OCI-LY7 (cell line): ENCODE data around the gene AOX1. TPM values are rescaled to one million over a fixed set of nuclear protein-coding genes. Genes with fewer than 3 reads are reported as not detected.

Experiments used
- BruUV-seq: library from RNA; stranded (reverse); fragments of 400-500 nt; replicated peaks from 2 replicates; lab custom pipeline; 2021; lab: Mats Ljungman, UMichigan
- CTCF ChIA-PET: fragments of 300-600 bp; sonication (Branson Sonifier 250); formaldehyde crosslinking; loops from one replicate; lab custom pipeline; 2022; ENCODE audit warnings: antibody characterized with exemption; ENCODE audit not compliant: unreplicated experiment; lab: Charles Lee
- POLR2A ChIA-PET: fragments of 300-600 bp; sonication (Branson Sonifier 250); formaldehyde crosslinking; loops from one replicate; lab custom pipeline; 2022; ENCODE audit warnings: antibody characterized with exemption; lab: Charles Lee
- DNase-seq: peaks from one replicate; pipeline ENCODE4 v3.0.0-alpha.2; 2015; ENCODE audit warnings: low spot score
- H2AFZ ChIP-seq: fragments of 200-600 bp; sonication (generic), shearing (Covaris generic); 2 replicates; pipeline ENCODE4 v1.6.1; 2014; ENCODE audit warnings: mild to moderate bottlenecking, antibody characterized with exemption, low read length, moderate library complexity
- H3K27ac ChIP-seq: fragments of 200-600 bp; sonication (generic); 2 replicates; pipeline ENCODE4 v1.5.1; 2014; ENCODE audit warnings: mixed run types, low read depth, mild to moderate bottlenecking, moderate library complexity, low read length, inconsistent platforms; ENCODE audit not compliant: poor library complexity, severe bottlenecking
- H3K36me3 ChIP-seq: fragments of 200-600 bp; sonication (generic); 2 replicates; pipeline ENCODE4 v1.6.1; 2014; ENCODE audit warnings: mild to moderate bottlenecking, antibody characterized with exemption, low read length, moderate library complexity, mixed read lengths; ENCODE audit not compliant: insufficient read depth
- H3K4me1 ChIP-seq: fragments of 200-600 bp; sonication (generic); 2 replicates; pipeline ENCODE4 v1.5.1; 2014; ENCODE audit warnings: mild to moderate bottlenecking, low read length; ENCODE audit not compliant: insufficient read depth, poor library complexity, severe bottlenecking
- H3K4me2 ChIP-seq: fragments of 200-600 bp; sonication (generic); 2 replicates; pipeline ENCODE4 v1.6.1; 2014; ENCODE audit warnings: mild to moderate bottlenecking, low read length
- H3K4me3 ChIP-seq: fragments of 200-600 bp; sonication (generic); 2 replicates; pipeline ENCODE4 v1.5.1; 2014; ENCODE audit warnings: mild to moderate bottlenecking, low read depth, low read length; ENCODE audit not compliant: poor library complexity, severe bottlenecking
- H3K79me2 ChIP-seq: fragments of 200-600 bp; sonication (generic); 2 replicates; pipeline ENCODE4 v1.6.1; 2016; ENCODE audit warnings: low read depth, mild to moderate bottlenecking, low read length, moderate library complexity, mixed read lengths; ENCODE audit not compliant: insufficient read depth
- H3K9me2 ChIP-seq: fragments of 200-600 bp; sonication (generic); 2 replicates; pipeline ENCODE4 v1.6.1; 2016; ENCODE audit warnings: mild to moderate bottlenecking, low read length, mixed read lengths; ENCODE audit not compliant: insufficient read depth
- H3K9me3 ChIP-seq: fragments of 200-600 bp; sonication (generic); 2 replicates; pipeline ENCODE4 v1.6.1; 2014; ENCODE audit warnings: mild to moderate bottlenecking, mixed run types, low read length, mixed read lengths
- H4K20me1 ChIP-seq: fragments of 200-600 bp; sonication (generic); 2 replicates; pipeline ENCODE4 v1.6.1; 2014; ENCODE audit warnings: mild to moderate bottlenecking, antibody characterized with exemption, low read length, moderate library complexity, mixed read lengths; ENCODE audit not compliant: insufficient read depth
- CTCF ChIP-seq: fragments of 200-600 bp; sonication (generic); conservative IDR thresholded peaks from 2 replicates; pipeline ENCODE4 v1.5.1; 2014; ENCODE audit warnings: mild to moderate bottlenecking, antibody characterized with exemption, low read length, moderate library complexity, mixed read lengths
- EZH2phosphoT487 ChIP-seq: fragments of 200-600 bp; sonication (generic); IDR thresholded peaks from 2 replicates; pipeline ENCODE4 v1.6.1; 2018; ENCODE audit warnings: low read depth, borderline replicate concordance, mild to moderate bottlenecking, mixed run types, antibody characterized with exemption, low read length, moderate library complexity, mixed read lengths
- intact Hi-C: fragments of 100-400 bp; cut with micrococcal nuclease; formaldehyde crosslinking; loops from one replicate; pipeline ENCODE4 v1.10.0; 2022; ENCODE audit not compliant: unreplicated experiment
- total RNA-seq, 2 experiments: library from RNA; depleted of rRNA in 1 of 2; stranded (reverse); fragments of >200 nt in 1 of 2; shearing (Covaris generic) in 1 of 2; gene quantifications; 2 replicates each; pipeline ENCODE4 v1.2.3, GENCODE V29; 2014 to 2022

AOX1 gene
- total RNA-seq, 2 experiments from 2014 or later = 0.06 TPM; not detected in 1

GRCh38 chr2:200705305-200706041 lies 119.7 kb downstream of the AOX1 start:
- intact Hi-C loops = loop anchor here (10.0 kb wide), 1 partner anchor 401 kb away; the partner anchor contains the start of gene SPATS2L

GRCh38 chr2:200708943-200709342 lies 123.1 kb downstream of the AOX1 start:
- no TSS peak for BruUV-seq
- Histone ChIP-seq H3K4me3 (no peak overlapping the region), H3K4me1 (peaks cover 32% of the 10 kb centered on the region), H3K79me2 (no peaks in the 10 kb centered on the region), H3K36me3 (no peaks in the 10 kb centered on the region), H4K20me1 (no peaks in the 10 kb centered on the region), H3K9me2 (no peaks in the 10 kb centered on the region), H3K4me2 (no peak overlapping the region), H3K9me3 (no peaks in the 10 kb centered on the region), H2AFZ (no peak overlapping the region), H3K27ac (no peak overlapping the region)
- no peak for DNase-seq
- intact Hi-C loops = loop anchor here (10.0 kb wide), 1 partner anchor 404 kb away; the partner anchor contains the start of gene SPATS2L
- no peak for TF ChIP-seq CTCF
- no peak for TF ChIP-seq EZH2phosphoT487
- CTCF ChIA-PET = no interaction called here
- POLR2A ChIA-PET = no interaction called here

More at GRCh38 chr2:200705305-200706041, 119.7 kb downstream of the AOX1 start:
- DNase-seq = peak; percentile 45
- H3K4me1 ChIP-seq = peaks cover 30% of the 10 kb centered on the region
- H4K20me1 ChIP-seq = no peaks in the 10 kb centered on the region
- peak; percentile 67 for TF ChIP-seq CTCF
- TF ChIP-seq EZH2phosphoT487 = no peak
- ChIA-PET POLR2A (interaction anchor here (1.1 to 1.4 kb wide), 3 partner anchors 30 to 222 kb away, joined by 3 to 5 read pairs (median 3); no protein-coding TSS in a partner anchor), CTCF (interaction anchor here (0.7 kb wide), 1 partner anchor 222 kb away, joined by 3 read pairs; no protein-coding TSS in a partner anchor)
- H3K79me2 ChIP-seq = no peaks in the 10 kb centered on the region
- H3K36me3 ChIP-seq = no peaks in the 10 kb centered on the region
- peak overlapping the region; percentile 17; the same call in 1 of the 2 replicates for H2AFZ ChIP-seq
- H3K4me2 ChIP-seq = peak overlapping the region; percentile 39; the same call in 1 of the 2 replicates
- no peaks in the 10 kb centered on the region for H3K9me2 ChIP-seq
- no peak overlapping the region for H3K27ac ChIP-seq
- H3K4me3 ChIP-seq = no peak overlapping the region
- no peaks in the 10 kb centered on the region for H3K9me3 ChIP-seq
- no TSS peak for BruUV-seq
